Left kidney (tissue), 2 donors: Measurements from ENCODE around the gene STX8. TPM values are rescaled to one million over a fixed set of nuclear protein-coding genes. Genes with fewer than 3 reads are reported as not detected.
"Not testable (repeated sequence)": the region's sequence is repeated elsewhere in the genome, so short reads cannot be mapped to it uniquely, and the experiment has no call there.

Experiments
- DNase-seq: peaks from one replicate; pipeline ENCODE4 v3.0.0-alpha.2; 2013
- polyA plus RNA-seq: library from polyadenylated mRNA; unstranded; fragments of 120-200 nt; gene quantifications from one replicate; pipeline ENCODE4 v1.2.1, GENCODE V29; 2013; ENCODE audit not compliant: insufficient read length

STX8 gene
- polyA plus RNA-seq, 1 donor = 66.7 TPM

DNA sequence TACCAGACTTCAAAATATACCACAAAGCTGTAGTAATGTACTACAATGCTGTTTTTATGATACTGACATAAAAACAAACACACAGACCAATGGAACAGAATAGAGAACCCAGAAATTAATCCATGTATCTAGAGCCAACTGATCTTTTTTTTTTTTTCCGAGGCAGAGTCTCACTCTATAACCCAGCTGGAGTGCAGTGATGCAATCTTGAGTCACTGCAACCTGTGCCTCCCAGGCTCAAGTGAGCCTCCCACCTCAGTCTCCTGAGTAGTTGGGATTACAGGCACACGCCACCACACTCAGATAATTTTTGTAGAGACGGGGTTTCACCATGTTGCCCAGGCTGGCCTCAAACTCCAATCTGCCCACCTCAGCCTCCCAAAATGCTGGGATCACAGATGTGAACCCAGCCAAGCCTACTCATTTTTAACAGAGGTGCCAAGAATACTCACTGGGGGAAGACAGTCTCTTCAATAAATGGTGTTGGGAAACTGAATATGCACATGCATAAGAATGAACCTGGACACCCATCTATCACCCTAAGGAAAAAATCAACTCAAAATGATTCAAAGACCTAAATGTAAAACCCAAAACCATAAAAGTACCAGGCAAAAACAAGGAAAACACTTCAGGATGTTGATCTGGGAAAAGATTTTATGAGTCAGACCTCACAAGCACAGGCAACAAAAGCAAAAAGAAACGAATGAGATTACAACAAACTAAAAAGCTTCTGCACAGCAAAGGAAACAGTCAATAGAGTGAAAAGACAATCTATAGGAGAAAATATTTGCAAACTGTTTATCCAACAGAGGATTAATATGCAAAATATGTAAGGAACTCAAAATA, 63.1 kb downstream of the STX8 start:
- no peak for DNase-seq

GRCh38 chr17:9509236-9509816, 66.3 kb downstream of the STX8 start:
- no peak for DNase-seq

DNA sequence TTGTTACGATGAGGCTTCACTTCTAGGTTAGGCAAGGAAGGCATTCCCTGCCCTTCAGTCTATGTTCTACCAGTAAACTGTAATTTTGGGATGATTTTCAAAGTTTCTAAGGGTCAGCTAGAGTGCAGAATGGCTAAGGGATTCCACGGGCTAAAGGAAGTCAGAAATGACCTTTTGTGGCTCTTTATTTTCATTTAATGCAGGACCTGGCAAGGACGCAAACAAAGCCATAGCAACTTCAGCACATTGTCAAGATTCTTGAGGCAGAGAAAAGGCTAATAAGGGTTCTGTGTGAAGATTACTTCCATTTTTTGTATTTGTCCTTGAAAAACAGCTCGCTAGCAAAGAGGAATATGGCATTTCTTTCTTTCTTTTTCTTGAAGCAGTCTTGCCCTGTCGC, 76.6 kb downstream of the STX8 start:
- DNase-seq = no peak

DNA sequence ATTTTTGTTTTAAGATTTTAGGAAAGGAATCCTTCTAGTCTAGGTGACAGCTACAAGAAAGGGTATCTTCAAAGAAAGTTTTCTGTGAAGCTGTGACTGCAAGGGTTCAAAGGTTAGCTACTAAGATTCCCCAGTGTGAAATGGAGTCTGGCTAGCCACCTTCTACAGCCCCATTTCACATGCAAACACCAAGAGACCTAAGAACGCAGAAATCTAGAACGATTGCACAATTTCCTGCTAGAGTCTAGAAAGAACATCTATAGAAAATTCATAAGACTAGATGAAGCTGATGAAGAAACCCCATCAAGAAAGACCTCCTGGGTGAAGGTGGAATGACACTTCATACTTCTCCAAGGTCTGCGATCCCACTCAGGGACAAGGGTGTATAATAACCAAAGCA, 77.1 kb downstream of the STX8 start:
- DNase-seq = no peak

DNA sequence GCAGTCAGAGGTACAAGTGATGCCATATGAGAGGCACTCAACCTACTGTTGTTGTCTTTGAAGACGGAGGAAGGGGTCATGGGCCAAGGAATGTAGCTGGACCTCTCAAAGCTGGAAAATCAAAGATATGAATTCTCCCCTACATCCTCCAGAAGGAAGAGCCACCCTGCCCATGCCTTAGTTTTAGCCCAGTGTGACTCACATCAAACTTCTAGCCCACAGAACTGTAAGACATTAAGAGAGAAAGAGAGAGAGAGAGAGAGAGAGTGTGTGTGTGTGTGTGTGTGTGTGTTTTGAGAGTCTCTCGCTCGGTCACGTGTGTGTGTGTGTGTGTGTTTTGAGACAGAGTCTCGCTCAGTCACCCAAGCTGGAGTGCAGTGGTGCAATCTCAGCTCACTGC, 87.1 kb downstream of the STX8 start:
- DNase-seq = no peak

DNA sequence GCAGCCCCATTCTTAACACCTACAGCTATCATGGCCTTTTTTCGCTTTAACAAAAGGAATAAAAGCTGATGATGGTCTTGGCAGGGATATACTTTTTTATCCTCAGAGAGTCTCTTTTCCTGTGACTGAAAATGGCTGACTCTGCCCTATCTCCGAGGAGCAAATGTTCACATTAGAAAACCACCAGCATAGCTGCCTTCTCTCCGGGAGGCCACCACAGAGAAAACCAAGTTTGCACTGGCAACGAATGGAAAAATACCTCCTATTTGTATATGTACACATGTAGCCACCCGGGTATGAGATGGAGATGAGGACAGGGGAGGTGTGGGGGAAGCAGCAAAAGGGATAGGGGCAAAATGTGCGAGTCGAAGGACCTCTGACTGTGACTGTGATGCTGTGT, 88.2 kb downstream of the STX8 start:
- DNase-seq = no peak

DNA sequence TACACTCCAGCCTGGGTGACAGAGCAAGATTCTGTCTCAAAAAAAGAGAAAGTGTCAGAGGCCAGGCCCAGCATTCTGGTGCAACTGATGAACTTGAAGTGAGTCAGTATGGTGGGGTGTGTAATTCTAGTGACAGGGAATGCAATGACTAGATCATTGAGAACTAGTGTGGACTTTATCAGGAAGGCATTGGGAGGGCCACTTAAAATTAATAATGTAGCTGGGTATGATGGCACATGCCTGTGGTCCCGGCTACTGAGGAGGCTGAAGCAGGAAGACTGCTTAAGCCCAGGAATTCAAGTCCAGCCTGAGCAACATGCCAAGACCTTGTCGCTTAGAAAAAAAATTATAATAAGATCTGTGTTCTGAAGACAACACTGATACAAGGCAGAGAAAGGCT, 90.8 kb downstream of the STX8 start:
- no peak for DNase-seq

- no peak for DNase-seq
Measured at GRCh38 chr17:9479964-9480363, 95.7 kb downstream of the STX8 start.

GRCh38 chr17:9478889-9479288, 96.7 kb downstream of the STX8 start:
- DNase-seq = no peak

DNA sequence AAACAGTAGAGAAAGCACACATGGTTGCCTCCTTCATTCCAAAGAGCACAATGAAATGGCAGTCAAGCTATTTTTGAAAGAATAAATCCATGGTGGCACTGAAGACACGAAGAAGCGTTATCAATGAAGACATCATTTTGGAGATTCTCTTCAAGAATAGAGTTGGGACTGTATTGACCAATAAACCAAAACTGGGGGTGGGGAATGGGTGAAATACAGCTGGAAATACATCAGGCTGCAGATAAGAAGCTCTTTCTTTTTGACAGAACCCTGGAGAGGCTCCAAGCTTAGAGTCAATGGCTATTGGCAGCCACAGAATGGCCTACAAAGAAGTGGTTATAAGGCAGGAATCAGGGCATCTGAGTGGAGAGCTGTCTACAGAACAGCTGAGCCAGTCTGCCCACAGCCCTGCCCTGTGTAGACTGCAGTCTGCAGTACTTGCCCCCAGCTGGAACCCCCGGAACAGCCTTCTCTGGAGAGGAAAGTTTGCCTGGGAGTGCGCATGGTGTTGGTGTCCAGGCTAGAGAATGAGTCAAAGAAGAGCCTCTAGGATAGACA, 100.4 kb downstream of the STX8 start:
- no peak for DNase-seq

- no peak for DNase-seq
Measured at GRCh38 chr17:9473711-9474110, 101.9 kb downstream of the STX8 start.

DNA sequence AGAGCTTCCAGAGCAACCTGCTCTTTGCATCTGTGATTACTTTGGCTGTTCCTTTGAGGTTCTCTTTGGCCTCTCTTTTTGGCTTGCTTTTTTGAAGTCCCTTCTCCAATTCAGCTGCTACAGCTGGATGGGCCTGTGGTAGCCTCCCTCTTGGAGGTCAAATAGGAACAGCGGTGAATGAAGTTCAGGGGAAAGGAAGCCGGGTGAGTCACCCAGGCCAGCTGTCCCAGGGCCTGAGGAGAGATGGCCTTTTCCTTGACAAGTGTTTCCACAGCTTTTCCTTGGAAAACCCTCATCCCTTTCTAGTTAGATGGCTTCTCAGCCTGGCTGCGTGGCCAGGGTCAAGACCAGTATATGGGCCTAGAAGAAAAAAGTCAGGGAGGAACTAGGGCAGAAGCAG, 103.1 kb downstream of the STX8 start:
- no peak for DNase-seq

DNA sequence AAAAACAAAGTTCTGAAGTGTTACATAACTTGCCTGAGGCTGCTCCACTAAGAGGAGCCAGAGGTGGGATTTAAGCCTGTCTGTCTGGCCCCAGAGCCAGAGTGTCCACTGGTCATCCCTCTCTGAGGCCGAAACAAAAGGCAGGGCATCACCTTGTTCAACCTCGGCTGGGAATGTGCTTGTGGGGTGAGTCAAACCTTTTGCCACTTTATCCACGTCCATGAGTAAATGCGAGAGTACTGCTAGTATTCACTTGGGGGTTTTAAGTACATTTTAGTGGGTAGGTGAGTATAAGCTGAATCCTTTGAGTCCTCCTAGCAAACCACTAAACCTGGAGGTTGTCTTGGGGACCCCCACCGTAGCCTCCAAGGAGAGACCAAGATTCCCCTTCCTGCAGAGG, 103.5 kb downstream of the STX8 start:
- no peak for DNase-seq

DNA sequence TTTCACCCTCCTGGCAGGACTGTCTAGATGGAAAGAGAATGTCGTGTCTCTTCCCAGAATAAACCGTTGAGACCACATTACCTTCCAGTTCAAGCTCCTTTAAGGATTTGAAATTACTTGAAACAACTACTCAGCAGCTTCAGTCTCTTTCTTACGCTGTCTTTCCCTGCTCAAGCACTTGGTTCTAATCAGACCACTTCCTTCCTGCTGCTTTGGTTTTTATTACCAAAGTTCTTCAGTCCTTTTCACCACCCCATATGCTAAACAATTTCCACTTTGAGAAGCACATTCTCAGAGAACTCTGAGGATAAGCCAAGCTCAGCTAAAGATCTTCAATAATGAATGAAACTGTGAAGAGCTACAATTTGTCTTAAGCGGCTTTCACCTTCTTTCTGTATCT, 105.4 kb downstream of the STX8 start:
- DNase-seq = no peak

GRCh38 chr17:9468937-9469336, 106.7 kb downstream of the STX8 start:
- no peak for DNase-seq

GRCh38 chr17:9468532-9468931, 107.1 kb downstream of the STX8 start:
- no peak for DNase-seq

DNA sequence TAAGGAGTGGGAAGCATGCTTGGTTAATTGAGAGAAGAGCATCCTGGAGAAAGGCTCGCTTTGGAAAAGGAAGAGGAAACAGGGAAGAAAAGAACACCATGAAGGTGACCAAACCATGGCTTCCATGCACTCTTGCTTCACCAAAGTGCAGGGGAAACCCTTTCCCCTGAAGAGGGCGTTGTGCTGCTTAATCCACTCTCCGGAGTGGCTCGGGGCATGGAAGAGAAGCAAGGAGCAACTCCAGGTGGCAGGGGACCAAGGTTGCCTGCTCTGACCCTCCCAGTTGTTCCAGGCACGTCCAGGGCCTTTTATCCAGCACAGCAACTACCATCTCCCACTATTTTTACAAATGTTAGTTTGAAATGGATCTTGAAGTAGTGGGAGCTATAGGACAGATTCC, 108.1 kb downstream of the STX8 start:
- DNase-seq = no peak

DNA sequence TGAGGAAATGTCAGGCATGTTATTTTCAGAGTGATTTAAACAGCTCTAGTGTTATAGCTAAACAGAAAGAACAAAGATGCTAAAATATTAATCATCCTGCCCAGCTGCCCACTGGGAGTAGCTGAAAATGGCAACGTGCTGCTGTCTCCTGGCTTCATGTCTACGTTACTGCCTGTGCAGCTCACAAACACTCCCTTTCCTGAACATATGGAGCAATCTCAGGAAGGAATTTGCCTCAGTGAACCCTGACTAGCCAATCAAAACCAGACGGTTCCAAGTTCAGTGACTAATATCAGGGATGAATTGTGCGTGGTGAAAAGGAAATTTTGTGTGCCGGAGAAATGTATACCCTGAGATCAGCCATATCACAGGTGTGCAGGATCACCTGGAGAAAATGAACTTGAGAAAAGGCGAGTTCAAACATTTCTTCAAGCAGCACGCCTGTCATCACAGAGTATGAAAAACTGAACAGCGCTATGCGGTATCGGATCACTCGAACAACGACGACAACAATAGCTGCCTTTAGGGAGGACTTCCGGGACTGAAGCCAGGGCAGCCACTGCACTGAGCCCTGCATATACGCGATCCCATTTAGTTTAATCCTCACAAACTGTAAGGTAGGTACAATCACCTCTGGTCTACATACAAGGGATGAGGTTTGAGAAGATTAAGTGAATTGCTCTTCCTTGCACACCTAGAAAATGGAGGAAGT, 110.3 kb downstream of the STX8 start:
- DNase-seq = no peak

DNA sequence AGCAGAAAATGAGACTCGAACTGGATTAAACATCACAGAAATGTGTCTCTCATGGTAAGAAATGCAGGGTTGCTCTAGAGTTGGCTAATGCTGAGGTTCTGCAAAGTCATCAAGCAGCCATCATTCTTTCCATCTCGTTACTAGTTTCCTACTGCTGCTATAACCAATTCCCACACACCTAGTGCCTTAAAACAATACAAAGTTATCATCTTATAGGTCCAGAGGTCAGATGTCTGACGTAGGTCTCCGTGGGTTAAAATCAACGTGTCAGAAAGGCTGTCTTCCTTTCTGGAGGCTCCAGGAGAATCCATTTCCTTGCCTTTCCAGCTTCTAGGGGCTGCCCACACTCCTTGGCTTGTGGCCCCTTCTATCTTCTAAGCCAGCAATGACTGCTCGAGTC, 118.6 kb downstream of the STX8 start:
- no peak for DNase-seq

DNA sequence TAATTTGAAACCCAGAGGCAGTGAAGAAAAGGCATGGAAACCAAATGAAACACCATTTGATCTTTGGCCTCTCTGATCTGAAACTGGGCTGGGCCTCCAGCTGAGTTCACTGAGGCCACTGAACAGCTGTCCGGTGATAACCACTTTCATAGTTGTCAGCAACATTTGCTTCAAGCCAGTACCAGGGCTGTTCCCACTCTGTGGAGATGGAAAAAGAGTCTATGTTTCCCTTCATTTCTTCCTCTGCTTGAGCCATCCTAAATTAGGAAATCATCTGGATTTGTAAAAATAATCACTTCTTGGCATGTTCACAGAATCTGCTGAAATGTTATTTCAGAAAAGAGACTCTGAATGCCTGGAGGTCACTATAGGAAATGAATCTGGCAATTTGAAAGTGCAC, 119.3 kb downstream of the STX8 start:
- DNase-seq = no peak

- DNase-seq = no peak
Measured at GRCh38 chr17:9451934-9452333, 123.7 kb downstream of the STX8 start.

- DNase-seq = not testable (repeated sequence)
Measured at GRCh38 chr17:9447298-9447697, 128.3 kb downstream of the STX8 start.

DNA sequence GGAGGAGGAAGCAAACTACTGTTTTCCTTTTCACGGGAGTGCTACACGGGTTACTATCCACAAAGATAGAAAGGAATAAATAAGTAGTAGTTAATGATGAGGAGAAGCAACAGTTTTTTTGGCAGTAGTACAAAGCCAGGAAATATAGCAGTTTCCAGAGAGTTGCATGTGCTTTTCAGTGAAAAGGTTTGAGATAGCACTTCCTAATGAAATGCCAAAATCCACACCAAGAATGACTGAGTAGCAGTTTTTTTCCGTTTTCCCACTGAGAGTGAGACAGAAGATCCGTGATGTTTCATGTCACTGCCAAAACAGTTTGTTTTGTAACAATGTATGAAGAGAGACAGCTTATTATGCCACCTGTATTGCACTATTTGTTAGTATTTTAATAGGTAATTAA, 129.1 kb downstream of the STX8 start:
- DNase-seq = no peak
